ENCODE measurements around the gene G6PC3.
"Not testable (repeated sequence)": the region's sequence is repeated elsewhere in the genome, so short reads cannot be mapped to it uniquely, and the experiment has no call there.

G6PC3 gene

GRCh38 chr17:44084921-44085320 lies 14.4 kb downstream of the G6PC3 start:
- DNase-seq: no peak

GRCh38 chr17:44085908-44086307 lies 15.4 kb downstream of the G6PC3 start:
- no peak for DNase-seq

GRCh38 chr17:44086364-44087311 lies 16.1 kb downstream of the G6PC3 start:
- DNase-seq: peak; percentile 59

- no peak for DNase-seq
Measured at GRCh38 chr17:44087319-44087718, 16.8 kb downstream of the G6PC3 start.

GRCh38 chr17:44088254-44088653 lies 17.7 kb downstream of the G6PC3 start:
- DNase-seq: no peak

GRCh38 chr17:44091200-44091997 lies 20.9 kb downstream of the G6PC3 start:
- no peak for DNase-seq

GRCh38 chr17:44092051-44092450 lies 21.5 kb downstream of the G6PC3 start:
- no peak for DNase-seq

GRCh38 chr17:44093231-44093900 lies 22.8 kb downstream of the G6PC3 start:
- no peak for DNase-seq

GRCh38 chr17:44094701-44095387 lies 24.3 kb downstream of the G6PC3 start:
- no peak for DNase-seq

GRCh38 chr17:44095388-44095646 lies 24.8 kb downstream of the G6PC3 start:
- DNase-seq: no peak

- DNase-seq: peak; percentile 93
Measured at GRCh38 chr17:44095647-44096496, 25.3 kb downstream of the G6PC3 start.

- peak; percentile 40 for DNase-seq
Measured at GRCh38 chr17:44097110-44097958, 26.8 kb downstream of the G6PC3 start.

- not testable (repeated sequence) for DNase-seq
Measured at GRCh38 chr17:44101858-44102257, 31.3 kb downstream of the G6PC3 start.

GRCh38 chr17:44102849-44103622 lies 32.5 kb downstream of the G6PC3 start:
- no peak for DNase-seq

- DNase-seq: no peak
Measured at GRCh38 chr17:44105483-44105882, 34.9 kb downstream of the G6PC3 start.

- DNase-seq: no peak
Measured at GRCh38 chr17:44105941-44106340, 35.4 kb downstream of the G6PC3 start.

- no peak for DNase-seq
Measured at GRCh38 chr17:44106801-44107200, 36.3 kb downstream of the G6PC3 start.

- DNase-seq: no peak
Measured at GRCh38 chr17:44108440-44109311, 38.1 kb downstream of the G6PC3 start.

- no peak for DNase-seq
Measured at GRCh38 chr17:44109312-44109630, 38.7 kb downstream of the G6PC3 start.

Data from hematopoietic multipotent progenitor cell treated with erythropoietin and hydrocortisone succinate and interleukin-3 and kit ligand, for 4 days (in vitro differentiated cells).